GM13976 (cell line): Measurements from ENCODE around the gene ACKR4.
"Not testable (repeated sequence)": the region's sequence is repeated elsewhere in the genome, so short reads cannot be mapped to it uniquely, and the experiment has no call there.

Experiments used
- DNase-seq: peaks from one replicate; pipeline ENCODE4 v3.0.0; 2012; ENCODE audit warnings: low spot score
- CTCF ChIP-seq: IDR thresholded peaks from 2 replicates; pipeline ENCODE4 v1.5.1; 2012; ENCODE audit warnings: borderline replicate concordance, mild to moderate bottlenecking; ENCODE audit not compliant: insufficient read depth; ENCODE audit errors: extremely low read depth, missing control alignments, control extremely low read depth
- in situ Hi-C: fragments of 300-500 bp; cut with MboI; formaldehyde crosslinking; loops from one replicate; pipeline ENCODE4 v1.12.0; 2022; ENCODE audit warnings: low sequenced_read_pairs, mixed read lengths, inconsistent platforms; ENCODE audit not compliant: unreplicated experiment

The ACKR4 gene

DNA sequence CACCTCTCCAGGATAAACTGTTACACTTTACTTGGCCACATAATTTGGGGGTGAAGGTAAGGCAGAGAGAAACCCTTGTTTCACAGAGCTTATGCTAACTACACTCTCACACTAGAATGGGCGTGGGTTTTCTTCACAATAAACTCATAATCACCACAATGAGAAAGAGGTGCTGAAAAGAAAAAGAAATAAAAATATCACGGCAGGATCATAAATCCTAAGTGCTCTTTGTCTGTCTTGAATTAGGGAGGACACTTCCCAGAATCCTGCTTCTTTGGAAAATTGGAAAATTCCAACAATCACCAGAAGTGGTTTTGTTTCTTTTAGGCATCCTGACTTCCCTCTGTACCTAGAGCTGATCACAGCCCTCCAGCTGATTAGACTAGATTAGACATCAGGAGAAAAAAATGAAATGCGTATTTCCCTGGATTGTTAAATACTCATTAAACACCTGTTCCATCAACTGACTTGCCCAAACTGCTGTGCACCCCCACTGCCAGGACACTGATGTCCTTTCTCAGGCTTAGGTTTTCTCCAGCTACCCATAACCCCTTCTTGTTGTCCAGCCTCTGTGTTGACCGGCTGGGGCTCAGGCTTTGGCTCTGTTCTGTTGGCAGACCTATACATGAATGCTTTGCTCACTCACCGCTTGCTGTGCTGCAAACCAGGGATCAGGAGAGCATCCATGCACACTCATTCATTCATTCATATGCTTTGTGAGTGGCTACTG lies 41.6 kb upstream of the ACKR4 start:
- in situ Hi-C loops: no loop called here
- no peak for DNase-seq

GRCh38 chr3:132556036-132556386 lies 41.1 kb upstream of the ACKR4 start:
- in situ Hi-C loops, DNase-seq: not testable (repeated sequence)

More for the DNA sequence above, 41.6 kb upstream of the ACKR4 start:
- TF ChIP-seq CTCF: no peak

DNA sequence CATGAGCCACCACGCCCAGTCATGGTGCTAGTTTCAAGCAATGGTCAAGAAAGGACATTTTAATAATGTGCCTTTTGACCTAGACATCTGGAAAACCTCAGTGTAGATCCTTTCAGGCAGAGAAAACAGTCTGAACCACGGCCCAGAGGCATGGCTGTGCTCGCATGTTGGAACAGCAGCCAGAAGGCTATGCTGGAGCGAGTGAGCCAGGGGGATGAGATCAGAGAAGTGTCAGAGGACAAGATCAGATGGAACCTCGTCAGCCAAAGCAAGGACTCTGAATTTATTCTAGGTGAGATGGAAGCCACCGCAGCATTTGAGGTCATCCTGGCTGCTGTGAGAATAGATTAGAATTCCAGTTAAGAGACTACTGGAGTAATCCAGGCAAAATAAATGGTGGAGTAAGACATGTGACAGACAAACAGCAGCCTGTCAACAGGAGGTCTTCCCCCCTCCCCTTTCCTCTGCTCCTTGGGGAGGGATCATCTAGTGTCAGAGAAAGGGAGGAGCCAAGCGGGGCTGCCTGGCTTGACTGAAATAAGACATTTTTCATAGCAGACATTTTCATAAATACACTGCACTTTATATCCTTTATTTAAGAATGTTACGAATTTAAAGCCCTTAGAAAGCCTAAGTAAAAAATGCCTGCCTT lies 40.4 kb upstream of the ACKR4 start:
- no peak for TF ChIP-seq CTCF
- in situ Hi-C loops: no loop called here
- DNase-seq: no peak

- DNase-seq: no peak
- no peak for TF ChIP-seq CTCF
- in situ Hi-C loops: no loop called here
Measured at GRCh38 chr3:132561003-132561402, 36.1 kb upstream of the ACKR4 start.

- no peak for TF ChIP-seq CTCF
- DNase-seq: no peak
- in situ Hi-C loops: no loop called here
Measured at GRCh38 chr3:132563420-132564069, 33.5 kb upstream of the ACKR4 start.

GRCh38 chr3:132564070-132564465 lies 33.0 kb upstream of the ACKR4 start:
- in situ Hi-C loops: no loop called here
- no peak for TF ChIP-seq CTCF

GRCh38 chr3:132568422-132568821 lies 28.6 kb upstream of the ACKR4 start:
- no peak for DNase-seq
- in situ Hi-C loops: no loop called here
- no peak for TF ChIP-seq CTCF

More at GRCh38 chr3:132564070-132564465, 33.0 kb upstream of the ACKR4 start:
- DNase-seq: no peak
